UCSD-AML1 (cell line): ENCODE data around the gene AMH.

ENCODE experiments used
- DNase-seq: peaks from one replicate; lab custom pipeline; 2025; ENCODE audit not compliant: unreplicated experiment; lab: John Stamatoyannopoulos, UW

The AMH gene

GRCh38 chr19:2248136-2249009, 750 bp upstream of the AMH start:
- no peak for DNase-seq

- DNase-seq, result no peak
Observed at GRCh38 chr19:2249880-2250765, 1.0 kb downstream of the AMH start.

GRCh38 chr19:2250766-2251105, 1.6 kb downstream of the AMH start:
- DNase-seq, result no peak

- DNase-seq, result no peak
Observed at GRCh38 chr19:2251106-2252054, 2.3 kb downstream of the AMH start.

GRCh38 chr19:2252055-2252796, 3.1 kb downstream of the AMH start:
- DNase-seq, result no peak

GRCh38 chr19:2252797-2253105, 3.6 kb downstream of the AMH start:
- DNase-seq, result no peak

- DNase-seq, result peak; percentile 23
Observed at GRCh38 chr19:2253106-2254063, 4.3 kb downstream of the AMH start.

- DNase-seq, result no peak
Observed at GRCh38 chr19:2254064-2254872, 5.1 kb downstream of the AMH start.

- no peak for DNase-seq
Observed at GRCh38 chr19:2255112-2255845, 6.2 kb downstream of the AMH start.

- no peak for DNase-seq
Observed at GRCh38 chr19:2255982-2256685, 7.0 kb downstream of the AMH start, which contains the start of gene JSRP1. Gene JSRP1, minus strand, starts transcription at chr19:2256417. Its CDS starts 1,103 bp downstream, at chr19:2255314.

GRCh38 chr19:2259336-2259735, 10.2 kb downstream of the AMH start:
- no peak for DNase-seq

GRCh38 chr19:2260341-2260805, 11.2 kb downstream of the AMH start:
- DNase-seq, result no peak

- DNase-seq, result peak; percentile 66
Observed at GRCh38 chr19:2261438-2262172, 12.5 kb downstream of the AMH start.

GRCh38 chr19:2266183-2266993, 17.3 kb downstream of the AMH start:
- DNase-seq, result peak; percentile 83

- DNase-seq, result no peak
Observed at GRCh38 chr19:2268480-2268830, 19.3 kb downstream of the AMH start.

GRCh38 chr19:2268861-2269243, 19.7 kb downstream of the AMH start:
- no peak for DNase-seq
